Measurements from ENCODE around the gene SP6.
A peak's percentile ranks its signal among the peaks of the same experiment; 100 is the strongest.

The SP6 gene

GRCh38 chr17:47853616-47854015 is 2.7 kb upstream of the SP6 start:
- no peak for DNase-seq

- DNase-seq = no peak
Observed at GRCh38 chr17:47852113-47852949, 1.4 kb upstream of the SP6 start.

DNA sequence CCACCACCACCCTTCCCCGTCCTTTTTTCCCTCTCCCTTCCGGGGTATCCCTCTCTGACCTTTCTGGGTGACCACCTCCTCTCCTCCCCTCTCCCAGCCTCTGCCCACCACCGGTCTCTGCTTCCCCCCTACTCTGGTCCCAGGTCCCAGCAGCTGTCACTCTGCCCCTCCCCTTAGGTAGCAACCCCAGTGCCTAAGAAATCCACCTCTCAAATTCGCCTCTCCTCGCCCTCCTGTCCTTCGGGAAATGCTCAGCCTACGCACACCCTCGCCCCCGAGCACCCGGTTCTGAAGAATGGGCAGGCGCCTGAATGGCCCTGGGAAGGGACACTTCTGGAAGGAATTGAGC is 775 bp upstream of the SP6 start:
- DNase-seq = no peak

DNA sequence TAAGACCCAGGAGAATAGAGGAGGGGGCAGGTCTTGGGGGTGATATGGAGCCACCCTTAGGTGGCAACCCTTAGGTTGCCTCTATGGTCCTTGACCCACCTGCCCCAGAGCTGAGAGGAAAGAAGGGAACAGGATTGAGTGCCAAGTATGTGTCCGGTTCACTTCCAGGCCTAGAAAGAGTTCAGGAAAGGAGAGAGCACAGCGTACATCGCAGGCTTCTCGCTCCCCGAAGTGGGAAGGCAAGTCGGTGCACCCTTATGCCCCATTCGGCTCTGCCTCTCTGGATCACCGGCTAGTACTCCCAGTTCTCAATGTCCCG is 631 bp downstream of the SP6 start:
- no peak for DNase-seq

DNA sequence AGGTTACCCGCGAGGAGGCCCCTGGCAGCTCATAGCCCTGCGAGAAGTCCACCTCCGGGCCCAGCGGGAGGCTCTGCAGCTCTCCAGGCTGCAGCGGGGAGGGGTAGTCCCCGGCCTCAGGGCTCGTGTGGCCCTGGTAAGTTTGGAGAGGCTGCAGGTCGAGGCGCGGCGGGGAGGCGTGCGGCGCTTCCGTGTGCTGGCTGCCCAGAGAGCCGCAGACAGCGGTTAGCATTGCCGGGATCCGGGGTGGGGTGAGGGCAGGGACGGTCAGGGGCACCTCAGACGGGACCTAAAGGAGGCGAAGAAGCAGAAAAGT is 2.8 kb downstream of the SP6 start:
- no peak for DNase-seq

DNA sequence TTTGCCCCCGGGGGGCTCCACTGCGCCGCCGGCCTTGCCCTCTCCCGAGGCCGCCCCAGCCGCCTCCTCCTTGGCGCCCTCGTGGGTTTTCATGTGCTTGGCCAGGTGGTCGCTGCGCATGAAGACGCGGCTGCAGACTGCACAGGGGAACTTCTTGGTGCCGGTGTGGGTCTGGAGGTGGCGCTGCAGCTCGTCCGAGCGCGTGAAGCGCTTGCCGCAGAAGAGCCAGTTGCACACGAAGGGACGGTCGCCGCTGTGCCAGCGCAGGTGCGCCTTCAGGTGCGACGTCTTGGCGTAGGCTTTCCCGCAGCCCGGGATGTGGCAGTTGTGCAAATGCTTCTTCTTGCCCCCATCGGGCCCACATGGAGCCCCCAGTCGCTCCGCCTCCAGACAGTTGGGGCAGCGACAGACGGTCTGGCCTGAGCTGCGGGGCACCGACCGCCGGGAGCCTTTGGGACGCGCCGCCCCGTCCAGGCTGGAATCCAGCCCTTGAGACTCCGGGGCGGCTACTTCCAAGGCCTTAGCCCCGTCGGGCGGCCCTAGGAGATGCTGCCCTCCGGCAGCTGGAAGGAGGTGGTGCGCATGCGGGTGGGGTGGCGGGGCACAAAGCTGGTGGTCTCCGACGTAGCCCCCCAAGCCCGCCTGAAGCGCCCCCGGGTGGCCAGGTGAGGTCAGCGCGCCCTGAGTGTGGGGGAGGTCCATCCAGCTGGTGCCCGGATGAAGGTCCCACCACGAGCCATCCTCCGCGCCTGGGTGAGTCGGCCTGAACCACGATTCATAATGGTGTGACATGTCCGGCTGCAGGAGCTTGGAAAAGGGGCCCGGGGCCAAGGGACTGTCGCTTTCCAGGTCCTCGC is 3.4 kb downstream of the SP6 start:
- DNase-seq = peak; percentile 20 to 36

DNA sequence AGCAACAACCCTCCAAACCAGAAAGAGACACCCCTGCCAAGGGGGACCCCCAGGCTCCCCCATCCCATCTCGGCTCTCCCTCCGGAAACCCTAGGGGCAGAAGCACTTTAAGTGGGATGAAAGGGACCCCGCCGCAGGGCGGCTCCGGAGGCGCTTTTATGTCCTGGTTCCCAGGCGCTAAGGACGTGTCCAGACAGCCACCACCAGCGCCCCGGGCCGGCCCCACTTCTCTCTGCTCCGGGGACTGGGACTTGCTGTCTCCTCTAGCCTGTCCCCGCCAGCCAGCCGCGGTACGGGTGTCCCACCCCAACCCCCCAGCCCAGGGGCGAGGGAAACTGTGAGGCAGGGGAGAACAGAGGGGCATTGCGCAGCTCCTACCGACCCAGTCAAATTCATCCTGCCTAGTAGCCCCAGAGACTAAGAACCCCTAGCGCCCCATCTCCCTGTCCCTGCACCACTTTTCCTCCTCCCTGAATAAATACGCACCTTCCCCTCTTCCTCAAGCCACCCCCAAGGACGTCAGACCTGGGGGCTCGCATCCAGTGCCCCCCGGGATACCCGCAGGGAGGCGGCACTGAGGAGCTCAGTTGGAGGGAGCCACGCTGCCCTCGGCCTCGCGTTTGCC is 4.1 kb downstream of the SP6 start:
- no peak for DNase-seq

DNA sequence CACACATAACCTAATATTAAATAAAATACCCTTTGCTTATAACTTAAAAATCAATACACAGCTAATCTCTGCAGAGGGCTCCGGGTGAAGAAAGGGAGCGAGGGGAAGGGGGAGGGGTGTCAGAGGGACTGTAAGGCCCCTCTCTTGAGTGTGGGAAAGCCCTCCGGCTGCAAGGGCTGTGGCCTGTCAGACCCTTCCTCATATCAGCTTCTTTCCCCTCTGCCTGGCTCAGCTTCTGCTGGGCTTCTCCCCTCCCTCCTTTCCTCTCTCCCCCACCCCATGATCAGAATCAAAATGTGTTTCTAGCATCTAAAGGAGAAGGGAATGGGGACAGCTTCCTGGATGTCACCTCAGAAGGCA is 5.3 kb downstream of the SP6 start:
- DNase-seq = no peak

GRCh38 chr17:47844814-47845715 is 5.9 kb downstream of the SP6 start:
- DNase-seq = no peak

GRCh38 chr17:47844227-47844626 is 6.7 kb downstream of the SP6 start:
- no peak for DNase-seq

DNA sequence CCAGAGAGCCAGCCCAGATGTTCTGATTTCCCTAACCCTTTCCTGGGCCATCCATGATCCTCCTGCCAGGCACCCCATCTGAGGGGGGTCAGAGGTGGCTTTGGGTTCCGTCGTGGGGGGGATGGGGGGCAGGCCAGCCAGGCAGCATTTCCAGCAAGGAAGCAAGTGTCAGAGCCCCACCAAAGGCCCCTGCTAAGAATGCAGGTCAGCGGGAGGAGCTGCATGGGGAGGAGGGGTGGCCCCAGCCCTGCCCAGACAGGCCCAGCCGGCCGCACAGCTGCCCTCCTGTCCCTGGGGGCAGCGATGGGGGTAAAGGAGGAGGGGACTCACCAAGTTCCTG is 7.6 kb downstream of the SP6 start:
- DNase-seq = no peak

DNA sequence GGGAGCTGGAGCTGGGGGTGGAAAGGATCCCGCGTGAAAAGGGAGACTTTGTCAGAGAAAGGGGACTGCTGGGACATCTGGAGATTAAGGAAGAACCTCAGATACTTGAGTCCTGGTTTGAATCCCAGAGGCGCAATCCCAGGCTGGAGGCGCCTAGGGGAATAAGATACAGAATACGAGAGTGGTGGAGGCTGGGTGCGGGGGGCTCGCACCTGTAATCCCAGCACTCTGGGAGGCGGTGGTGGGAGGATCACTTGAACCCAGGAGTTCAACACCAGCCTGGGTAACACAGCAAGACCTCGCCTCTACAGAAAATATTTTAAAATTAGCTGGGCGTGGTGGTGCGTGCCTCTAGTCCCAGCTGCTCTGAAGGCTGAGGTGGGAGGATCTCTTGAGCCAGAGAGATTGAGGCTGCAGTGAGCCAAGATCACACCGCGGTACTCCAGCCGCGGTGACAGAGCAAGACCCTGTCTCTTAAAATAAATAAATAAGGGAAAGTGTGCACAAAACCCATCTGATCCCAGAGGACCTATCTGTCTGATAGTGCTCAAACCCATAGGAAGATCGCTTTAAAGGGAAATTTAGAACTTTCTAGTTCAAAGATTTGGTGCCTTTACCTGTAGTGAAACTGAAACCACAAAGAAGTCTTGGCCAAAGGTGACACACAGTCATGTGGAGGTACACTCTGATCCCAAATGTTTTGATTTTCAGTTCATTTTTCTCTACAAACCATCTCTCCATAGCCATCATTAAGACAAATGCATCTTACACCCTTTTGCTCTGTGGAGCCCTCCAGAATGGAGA is 9.3 kb downstream of the SP6 start:
- no peak for DNase-seq

DNA sequence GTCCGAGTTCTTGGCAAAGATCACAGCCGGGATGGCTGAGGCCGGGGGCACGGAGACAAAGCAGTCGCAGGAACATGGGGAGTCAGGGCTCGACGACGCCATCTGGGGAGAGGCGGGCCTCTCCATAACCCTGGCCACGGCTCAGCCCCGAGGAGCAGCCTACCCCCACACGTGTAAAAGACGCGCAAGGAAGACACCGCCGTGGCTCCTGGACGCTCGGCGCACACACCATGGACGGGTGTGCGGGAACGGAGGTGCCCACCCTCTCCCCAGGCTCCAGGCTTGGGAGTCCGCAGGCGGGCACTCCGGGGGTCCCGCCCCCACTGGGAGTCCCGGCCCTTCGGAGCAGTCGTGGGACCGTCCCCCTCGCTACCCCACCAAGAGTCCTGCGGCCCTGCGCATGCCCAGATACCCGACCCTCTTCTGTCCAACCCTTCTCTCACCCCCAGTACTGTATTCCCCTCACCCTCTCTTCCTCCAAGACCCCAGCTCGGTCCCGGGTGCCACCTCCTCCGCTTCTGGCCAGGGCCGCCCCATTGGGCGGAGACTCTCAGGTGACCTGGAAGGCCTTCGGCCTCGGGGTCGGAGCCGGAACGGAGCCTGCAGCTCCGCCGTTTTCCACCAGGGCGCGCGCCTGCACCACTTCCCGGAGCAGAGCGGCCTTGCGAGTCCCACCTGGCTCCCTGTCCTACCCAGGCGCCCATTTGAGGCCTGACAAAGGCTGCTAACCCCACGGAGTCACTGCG is 10.0 kb downstream of the SP6 start, which contains the start of gene SCRN2:
Gene SCRN2, minus strand, starts transcription at position 532 of the 746 bp plus-strand sequence. Its CDS starts 430 bp downstream, at position 102.
- DNase-seq = peak; percentile 88 to 89

GRCh38 chr17:47840001-47840741 is 10.8 kb downstream of the SP6 start:
- DNase-seq = no peak

DNA sequence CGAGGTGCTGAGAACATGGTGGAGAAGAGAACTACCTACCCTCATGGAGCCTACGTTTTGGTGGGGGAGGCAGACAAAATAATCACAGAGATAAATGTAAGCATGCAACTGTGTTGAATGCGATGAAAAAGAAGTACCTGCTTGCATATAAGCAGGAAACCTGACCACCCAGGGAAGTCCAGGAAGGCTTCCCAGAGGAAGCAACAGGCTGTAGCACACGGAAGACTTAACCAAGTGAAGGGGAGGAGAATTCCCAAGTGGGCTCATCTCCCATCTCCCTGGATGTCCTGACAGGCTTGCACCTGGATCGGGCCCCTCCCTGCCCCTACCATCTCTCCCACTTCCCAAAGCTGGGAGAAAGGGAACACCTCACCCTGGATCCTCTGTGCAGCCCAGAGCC is 11.9 kb downstream of the SP6 start:
- no peak for DNase-seq

DNA sequence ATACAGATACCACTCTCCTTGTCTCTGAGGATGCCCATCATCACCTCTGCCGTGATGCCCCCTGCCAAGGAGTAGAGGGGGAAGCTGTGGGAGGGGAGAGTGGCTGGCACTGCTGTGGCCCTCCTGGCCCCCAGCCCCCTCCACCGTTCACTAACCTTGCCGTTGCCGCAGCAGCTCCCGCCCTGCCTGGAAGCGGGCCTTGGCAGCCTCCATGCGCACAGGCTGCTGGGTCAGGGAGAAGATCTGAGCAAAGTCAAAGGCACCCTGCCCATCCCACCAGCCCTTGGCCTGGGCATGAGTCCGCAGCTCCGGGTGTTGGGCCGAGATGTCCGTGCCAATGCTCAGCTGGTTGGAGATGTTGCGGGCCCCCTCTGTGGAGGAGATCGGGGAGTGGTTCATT is 12.3 kb downstream of the SP6 start:
- no peak for DNase-seq

- no peak for DNase-seq
Observed at GRCh38 chr17:47837401-47838039, 13.4 kb downstream of the SP6 start.

DNA sequence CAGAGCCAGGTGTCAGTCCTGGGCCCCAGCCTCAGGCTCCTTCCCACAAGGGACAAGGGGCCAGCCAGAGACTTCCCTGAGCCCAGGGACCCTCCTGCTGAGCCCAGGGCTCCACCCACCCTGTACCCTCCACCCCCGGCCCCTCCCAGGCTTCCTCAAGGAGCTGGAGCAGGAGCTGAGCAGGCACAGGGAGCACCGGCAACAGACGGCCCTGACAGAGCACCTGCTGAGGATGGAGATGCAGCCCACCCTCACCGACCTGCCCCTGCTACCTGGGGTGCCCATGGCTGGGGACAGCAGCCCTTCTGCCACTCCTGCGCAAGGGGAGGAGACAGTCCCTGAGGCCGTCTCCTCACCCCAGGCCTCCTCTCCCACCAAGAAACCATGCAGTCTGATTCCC is 14.4 kb downstream of the SP6 start:
- no peak for DNase-seq

DNA sequence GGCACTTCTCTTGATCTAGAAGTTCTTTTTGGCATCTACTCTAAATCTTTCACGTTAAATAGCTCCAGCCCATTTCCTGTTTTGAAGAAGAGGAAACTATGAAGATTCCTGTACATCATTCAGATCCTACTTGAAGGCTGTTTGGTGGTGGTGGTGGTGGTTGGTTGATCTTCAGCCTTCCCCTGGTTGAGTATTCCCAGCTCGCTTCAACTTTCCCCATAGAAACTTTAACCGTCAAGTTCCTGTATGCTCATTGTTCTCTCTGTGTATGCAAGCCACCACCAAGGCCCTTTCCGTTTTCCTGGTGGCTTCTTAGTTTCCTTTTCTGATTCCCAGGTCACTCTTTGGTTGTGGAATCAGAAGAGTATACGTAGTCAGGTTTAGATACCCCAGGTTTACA is 16.2 kb downstream of the SP6 start:
- DNase-seq = no peak

GRCh38 chr17:47831934-47832327 is 19.0 kb downstream of the SP6 start:
- DNase-seq = peak in 1 of 2 donors; percentile 33

Measured in CD4-positive, alpha-beta T cell treated with Interleukin-4 for 1 hour (primary cell).